Measurements from ENCODE around the gene COMMD1.
"Not testable (repeated sequence)": the region's sequence is repeated elsewhere in the genome, so short reads cannot be mapped to it uniquely, and the experiment has no call there.

The COMMD1 gene

DNA sequence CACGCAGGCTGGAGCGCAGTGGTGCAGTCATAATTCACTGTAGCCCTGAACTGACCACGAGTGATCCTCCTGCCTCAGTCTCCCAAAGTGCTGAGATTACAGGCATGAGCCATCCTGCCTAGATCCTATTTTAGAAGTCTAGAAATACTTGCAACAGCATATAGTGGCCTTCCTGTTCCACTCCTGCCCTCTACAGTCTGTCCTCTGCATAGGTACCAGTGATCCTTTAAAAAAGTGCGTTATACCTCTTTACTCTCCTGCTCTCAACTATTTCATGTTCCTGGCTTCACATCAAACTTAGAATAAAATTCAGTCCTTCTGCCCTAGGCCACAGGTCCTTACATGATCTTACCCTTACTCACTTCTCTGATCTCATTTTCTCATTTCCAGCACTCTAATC is 6.0 kb downstream of the COMMD1 start:
- H3K27ac ChIP-seq (ENCODE audit: extremely low read depth, low read depth, low read length), result no peak overlapping the region
- H3K4me3 ChIP-seq (ENCODE audit: low read depth, low read length), result no peak overlapping the region
- ChIA-PET CTCF (interaction anchor here (0.6 to 1.5 kb wide), 5 partner anchors 13 to 776 kb away, joined by 3 to 4 read pairs (median 4); no protein-coding TSS in a partner anchor), POLR2A (no interaction called here)
- peaks cover 3% of the 10 kb centered on the region; the same call in 1 of the 2 replicates for H3K4me1 ChIP-seq (ENCODE audit: control insufficient read depth, insufficient read depth, low read length)
- TF ChIP-seq, protein P1, sequence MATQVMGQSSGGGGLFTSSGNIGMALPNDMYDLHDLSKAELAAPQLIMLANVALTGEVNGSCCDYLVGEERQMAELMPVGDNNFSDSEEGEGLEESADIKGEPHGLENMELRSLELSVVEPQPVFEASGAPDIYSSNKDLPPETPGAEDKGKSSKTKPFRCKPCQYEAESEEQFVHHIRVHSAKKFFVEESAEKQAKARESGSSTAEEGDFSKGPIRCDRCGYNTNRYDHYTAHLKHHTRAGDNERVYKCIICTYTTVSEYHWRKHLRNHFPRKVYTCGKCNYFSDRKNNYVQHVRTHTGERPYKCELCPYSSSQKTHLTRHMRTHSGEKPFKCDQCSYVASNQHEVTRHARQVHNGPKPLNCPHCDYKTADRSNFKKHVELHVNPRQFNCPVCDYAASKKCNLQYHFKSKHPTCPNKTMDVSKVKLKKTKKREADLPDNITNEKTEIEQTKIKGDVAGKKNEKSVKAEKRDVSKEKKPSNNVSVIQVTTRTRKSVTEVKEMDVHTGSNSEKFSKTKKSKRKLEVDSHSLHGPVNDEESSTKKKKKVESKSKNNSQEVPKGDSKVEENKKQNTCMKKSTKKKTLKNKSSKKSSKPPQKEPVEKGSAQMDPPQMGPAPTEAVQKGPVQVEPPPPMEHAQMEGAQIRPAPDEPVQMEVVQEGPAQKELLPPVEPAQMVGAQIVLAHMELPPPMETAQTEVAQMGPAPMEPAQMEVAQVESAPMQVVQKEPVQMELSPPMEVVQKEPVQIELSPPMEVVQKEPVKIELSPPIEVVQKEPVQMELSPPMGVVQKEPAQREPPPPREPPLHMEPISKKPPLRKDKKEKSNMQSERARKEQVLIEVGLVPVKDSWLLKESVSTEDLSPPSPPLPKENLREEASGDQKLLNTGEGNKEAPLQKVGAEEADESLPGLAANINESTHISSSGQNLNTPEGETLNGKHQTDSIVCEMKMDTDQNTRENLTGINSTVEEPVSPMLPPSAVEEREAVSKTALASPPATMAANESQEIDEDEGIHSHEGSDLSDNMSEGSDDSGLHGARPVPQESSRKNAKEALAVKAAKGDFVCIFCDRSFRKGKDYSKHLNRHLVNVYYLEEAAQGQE (tag by site-specific recombination; IDR thresholded peaks at IDR 0.05), result no peak
- TF ChIP-seq ZNF654 (tag by site-specific recombination; IDR thresholded peaks at IDR 0.05; ENCODE audit: low read depth), result peak; percentile 45
- TF ChIP-seq ZNF394 (tag by site-specific recombination; IDR thresholded peaks at IDR 0.05; ENCODE audit: borderline replicate concordance), result no peak
- no peak for TF ChIP-seq ZNF132 (tag by site-specific recombination; IDR thresholded peaks at IDR 0.05; ENCODE audit: borderline replicate concordance)
- TF ChIP-seq, protein P2, sequence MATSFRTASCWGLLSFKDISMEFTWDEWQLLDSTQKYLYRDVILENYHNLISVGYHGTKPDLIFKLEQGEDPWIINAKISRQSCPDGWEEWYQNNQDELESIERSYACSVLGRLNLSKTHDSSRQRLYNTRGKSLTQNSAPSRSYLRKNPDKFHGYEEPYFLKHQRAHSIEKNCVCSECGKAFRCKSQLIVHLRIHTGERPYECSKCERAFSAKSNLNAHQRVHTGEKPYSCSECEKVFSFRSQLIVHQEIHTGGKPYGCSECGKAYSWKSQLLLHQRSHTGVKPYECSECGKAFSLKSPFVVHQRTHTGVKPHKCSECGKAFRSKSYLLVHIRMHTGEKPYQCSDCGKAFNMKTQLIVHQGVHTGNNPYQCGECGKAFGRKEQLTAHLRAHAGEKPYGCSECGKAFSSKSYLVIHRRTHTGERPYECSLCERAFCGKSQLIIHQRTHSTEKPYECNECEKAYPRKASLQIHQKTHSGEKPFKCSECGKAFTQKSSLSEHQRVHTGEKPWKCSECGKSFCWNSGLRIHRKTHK (tag by site-specific recombination; IDR thresholded peaks at IDR 0.05), result no peak
- TF ChIP-seq, protein P3, sequence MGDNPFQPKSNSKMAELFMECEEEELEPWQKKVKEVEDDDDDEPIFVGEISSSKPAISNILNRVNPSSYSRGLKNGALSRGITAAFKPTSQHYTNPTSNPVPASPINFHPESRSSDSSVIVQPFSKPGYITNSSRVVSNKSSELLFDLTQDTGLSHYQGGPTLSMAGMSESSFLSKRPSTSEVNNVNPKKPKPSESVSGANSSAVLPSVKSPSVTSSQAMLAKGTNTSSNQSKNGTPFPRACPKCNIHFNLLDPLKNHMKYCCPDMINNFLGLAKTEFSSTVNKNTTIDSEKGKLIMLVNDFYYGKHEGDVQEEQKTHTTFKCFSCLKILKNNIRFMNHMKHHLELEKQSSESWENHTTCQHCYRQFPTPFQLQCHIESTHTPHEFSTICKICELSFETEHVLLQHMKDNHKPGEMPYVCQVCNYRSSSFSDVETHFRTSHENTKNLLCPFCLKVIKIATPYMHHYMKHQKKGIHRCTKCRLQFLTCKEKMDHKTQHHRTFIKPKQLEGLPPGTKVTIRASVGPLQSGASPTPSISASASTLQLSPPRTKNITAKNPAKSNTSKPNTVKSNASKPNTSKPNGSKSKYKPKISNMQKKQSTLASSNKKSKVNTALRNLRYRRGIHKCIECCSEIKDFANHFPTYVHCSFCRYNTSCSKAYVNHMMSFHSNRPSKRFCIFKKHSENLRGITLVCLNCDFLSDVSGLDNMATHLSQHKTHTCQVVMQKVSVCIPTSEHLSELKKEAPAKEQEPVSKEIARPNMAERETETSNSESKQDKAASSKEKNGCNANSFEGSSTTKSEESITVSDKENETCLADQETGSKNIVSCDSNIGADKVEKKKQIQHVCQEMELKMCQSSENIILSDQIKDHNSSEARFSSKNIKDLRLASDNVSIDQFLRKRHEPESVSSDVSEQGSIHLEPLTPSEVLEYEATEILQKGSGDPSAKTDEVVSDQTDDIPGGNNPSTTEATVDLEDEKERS (tag by site-specific recombination; IDR thresholded peaks at IDR 0.05), result no peak
- no peaks in the 10 kb centered on the region; a peak in 1 of 3 replicates for H3K36me3 ChIP-seq (ENCODE audit: control insufficient read depth in 2 of 2, insufficient read depth in 1 of 2, low read length in 2 of 2)
- no peaks in the 10 kb centered on the region for H3K9me3 ChIP-seq (ENCODE audit: control insufficient read depth, insufficient read depth, low read depth, low read length)

DNA sequence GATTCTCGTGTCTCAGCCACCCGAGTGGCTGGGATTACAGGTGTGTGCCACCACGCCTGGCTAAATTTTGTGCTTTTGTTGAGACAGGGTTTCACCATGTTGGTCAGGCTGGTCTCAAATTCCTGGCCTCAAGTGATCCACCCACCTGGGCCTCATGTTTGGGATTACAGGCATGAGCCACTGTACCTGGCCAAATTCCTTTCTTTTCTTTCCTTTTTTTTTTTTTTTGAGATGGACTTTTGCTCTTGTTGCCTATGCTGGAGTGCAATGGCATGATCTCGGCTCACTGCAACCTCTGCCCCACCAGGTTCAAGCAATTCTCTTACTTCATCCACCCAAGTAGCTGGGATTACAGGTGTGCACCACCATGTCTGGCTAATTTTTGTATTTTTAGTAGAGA is 9.3 kb downstream of the COMMD1 start:
- H3K4me1 ChIP-seq (ENCODE audit: control insufficient read depth, insufficient read depth, low read length); H3K4me3 ChIP-seq (ENCODE audit: low read depth, low read length); CTCF ChIA-PET; H3K27ac ChIP-seq (ENCODE audit: extremely low read depth, low read depth, low read length); POLR2A ChIA-PET; H3K36me3 ChIP-seq (ENCODE audit: control insufficient read depth in 2 of 2, insufficient read depth in 1 of 2, low read length in 2 of 2); H3K9me3 ChIP-seq (ENCODE audit: control insufficient read depth, insufficient read depth, low read depth, low read length): not testable (repeated sequence)

DNA sequence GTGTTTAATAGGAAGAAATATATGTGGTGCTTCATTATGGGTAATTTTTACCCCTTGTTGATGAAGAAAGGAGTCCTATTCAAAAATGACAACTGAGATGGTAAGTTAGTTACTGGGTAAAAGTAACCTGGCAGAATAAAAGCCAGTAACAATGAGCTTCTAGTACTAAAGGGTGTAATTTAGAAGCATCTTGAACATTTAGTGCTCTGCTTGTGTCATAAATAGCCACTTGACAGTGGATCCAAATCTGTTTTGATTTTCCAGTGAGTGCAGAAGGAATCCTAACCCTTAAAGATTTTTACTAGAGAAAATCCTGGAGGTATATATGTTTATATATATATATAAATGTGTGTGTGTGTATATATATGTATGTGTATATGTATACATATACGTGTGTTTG is 15.1 kb downstream of the COMMD1 start:
- POLR2A ChIA-PET, result no interaction called here
- Histone ChIP-seq H3K4me3 (ENCODE audit: low read depth, low read length) (no peak overlapping the region), H3K27ac (ENCODE audit: extremely low read depth, low read depth, low read length) (no peak overlapping the region), H3K36me3 (ENCODE audit: control insufficient read depth in 2 of 2, insufficient read depth in 1 of 2, low read length in 2 of 2) (no peaks in the 10 kb centered on the region; a peak in 1 of 3 replicates), H3K4me1 (ENCODE audit: control insufficient read depth, insufficient read depth, low read length) (no peaks in the 10 kb centered on the region; the same call in 1 of the 2 replicates), H3K9me3 (ENCODE audit: control insufficient read depth, insufficient read depth, low read depth, low read length) (no peaks in the 10 kb centered on the region)
- TF ChIP-seq ZNF585B (tag by site-specific recombination; IDR thresholded peaks at IDR 0.05), result no peak
- TF ChIP-seq, protein P4, sequence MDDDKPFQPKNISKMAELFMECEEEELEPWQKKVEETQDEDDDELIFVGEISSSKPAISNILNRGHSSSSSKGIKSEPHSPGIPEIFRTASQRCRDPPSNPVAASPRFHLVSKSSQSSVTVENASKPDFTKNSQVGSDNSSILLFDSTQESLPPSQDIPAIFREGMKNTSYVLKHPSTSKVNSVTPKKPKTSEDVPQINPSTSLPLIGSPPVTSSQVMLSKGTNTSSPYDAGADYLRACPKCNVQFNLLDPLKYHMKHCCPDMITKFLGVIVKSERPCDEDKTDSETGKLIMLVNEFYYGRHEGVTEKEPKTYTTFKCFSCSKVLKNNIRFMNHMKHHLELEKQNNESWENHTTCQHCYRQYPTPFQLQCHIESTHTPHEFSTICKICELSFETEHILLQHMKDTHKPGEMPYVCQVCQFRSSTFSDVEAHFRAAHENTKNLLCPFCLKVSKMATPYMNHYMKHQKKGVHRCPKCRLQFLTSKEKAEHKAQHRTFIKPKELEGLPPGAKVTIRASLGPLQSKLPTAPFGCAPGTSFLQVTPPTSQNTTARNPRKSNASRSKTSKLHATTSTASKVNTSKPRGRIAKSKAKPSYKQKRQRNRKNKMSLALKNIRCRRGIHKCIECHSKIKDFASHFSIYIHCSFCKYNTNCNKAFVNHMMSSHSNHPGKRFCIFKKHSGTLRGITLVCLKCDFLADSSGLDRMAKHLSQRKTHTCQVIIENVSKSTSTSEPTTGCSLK (tag by site-specific recombination; IDR thresholded peaks at IDR 0.05), result no peak
- no peak for TF ChIP-seq ZNF629 (tag by site-specific recombination; IDR thresholded peaks at IDR 0.05)
- TF ChIP-seq BCL11A (tag by site-specific recombination; IDR thresholded peaks at IDR 0.05; ENCODE audit: low read depth), result no peak
- CTCF ChIA-PET, result interaction anchor here (0.6 to 0.8 kb wide), 2 partner anchors 200 to 491 kb away, joined by 3 read pairs; no protein-coding TSS in a partner anchor
